ENCODE measurements around the gene SIK3.
"Not testable (repeated sequence)": the region's sequence is repeated elsewhere in the genome, so short reads cannot be mapped to it uniquely, and the experiment has no call there.

The SIK3 gene

GRCh38 chr11:117034901-117035300 lies 63.3 kb downstream of the SIK3 start:
- no peak overlapping the region for H3K4me3 ChIP-seq (ENCODE audit: control insufficient read depth, low read depth, low read length)
- no peak for TF ChIP-seq CTCF (conservative IDR thresholded peaks at IDR 0.05; ENCODE audit: control insufficient read depth, insufficient read depth, low read depth, low read length)
- DNase-seq (ENCODE audit: low read depth): no peak

- no peak overlapping the region for H3K4me3 ChIP-seq (ENCODE audit: control insufficient read depth, low read depth, low read length)
- peak; percentile 94 for DNase-seq (ENCODE audit: low read depth)
- no peak for TF ChIP-seq CTCF (conservative IDR thresholded peaks at IDR 0.05; ENCODE audit: control insufficient read depth, insufficient read depth, low read depth, low read length)
Measured at GRCh38 chr11:117026593-117027330, 71.5 kb downstream of the SIK3 start.

GRCh38 chr11:117023707-117024106 lies 74.5 kb downstream of the SIK3 start:
- not testable (repeated sequence) for H3K4me3 ChIP-seq (ENCODE audit: control insufficient read depth, low read depth, low read length); DNase-seq (ENCODE audit: low read depth)

- TF ChIP-seq CTCF (conservative IDR thresholded peaks at IDR 0.05; ENCODE audit: control insufficient read depth, insufficient read depth, low read depth, low read length): no peak
- no peak overlapping the region for H3K4me3 ChIP-seq (ENCODE audit: control insufficient read depth, low read depth, low read length)
- DNase-seq (ENCODE audit: low read depth): no peak
Measured at GRCh38 chr11:117023178-117023577, 75.0 kb downstream of the SIK3 start.

- no peak overlapping the region for H3K4me3 ChIP-seq (ENCODE audit: control insufficient read depth, low read depth, low read length)
- DNase-seq (ENCODE audit: low read depth): no peak
- TF ChIP-seq CTCF (conservative IDR thresholded peaks at IDR 0.05; ENCODE audit: control insufficient read depth, insufficient read depth, low read depth, low read length): no peak
Measured at GRCh38 chr11:117022526-117022925, 75.7 kb downstream of the SIK3 start.

GRCh38 chr11:117020869-117021564 lies 77.2 kb downstream of the SIK3 start:
- no peak overlapping the region for H3K4me3 ChIP-seq (ENCODE audit: control insufficient read depth, low read depth, low read length)
- no peak for DNase-seq (ENCODE audit: low read depth)
- no peak for TF ChIP-seq CTCF (conservative IDR thresholded peaks at IDR 0.05; ENCODE audit: control insufficient read depth, insufficient read depth, low read depth, low read length)

- H3K4me3 ChIP-seq (ENCODE audit: control insufficient read depth, low read depth, low read length): no peak overlapping the region
- no peak for TF ChIP-seq CTCF (conservative IDR thresholded peaks at IDR 0.05; ENCODE audit: control insufficient read depth, insufficient read depth, low read depth, low read length)
- no peak for DNase-seq (ENCODE audit: low read depth)
Measured at GRCh38 chr11:117020287-117020686, 77.9 kb downstream of the SIK3 start.
